Central memory CD8-positive, alpha-beta T cell (primary cell): ENCODE data around the gene ALKBH7.
"Not testable (repeated sequence)": the region's sequence is repeated elsewhere in the genome, so short reads cannot be mapped to it uniquely, and the experiment has no call there.

ENCODE experiments used
- ATAC-seq: fragments of 150-1000 bp; cut with Tn5 transposase; replicated peaks from 2 replicates; pipeline ENCODE4 v1.10.0; 2022; ENCODE audit warnings: mild to moderate bottlenecking, moderate FRiP score, moderate number of reproducible peaks; ENCODE audit not compliant: poor library complexity, severe bottlenecking; ENCODE audit errors: extremely low read depth
- DNase-seq, 2 donors: peaks; one replicate each; pipeline ENCODE4 v3.0.0; 2021; ENCODE audit warnings: low spot score in 2 of 2
- H3K27ac Mint-ChIP-seq: one replicate; pipeline ENCODE4 v1.8.0; 2022; ENCODE audit warnings: low read depth, mild to moderate bottlenecking, moderate library complexity, mixed read lengths
- H3K27me3 Mint-ChIP-seq: one replicate; pipeline ENCODE4 v1.8.0; 2022; ENCODE audit warnings: mixed read lengths
- H3K36me3 Mint-ChIP-seq: one replicate; pipeline ENCODE4 v1.8.0; 2022; ENCODE audit warnings: mild to moderate bottlenecking, moderate library complexity, mixed read lengths; ENCODE audit not compliant: insufficient read depth
- H3K4me1 Mint-ChIP-seq: one replicate; pipeline ENCODE4 v1.8.0; 2022; ENCODE audit warnings: mixed read lengths
- H3K4me3 Mint-ChIP-seq: one replicate; pipeline ENCODE4 v1.8.0; 2022; ENCODE audit warnings: mild to moderate bottlenecking, moderate library complexity, mixed read lengths
- H3K9me3 Mint-ChIP-seq: one replicate; pipeline ENCODE4 v1.8.0; 2022; ENCODE audit warnings: mixed read lengths

Gene ALKBH7

GRCh38 chr19:6393074-6393982 is 20.7 kb downstream of the ALKBH7 start, which contains the start of gene GTF2F1:
GTF2F1 (minus strand) TSS chr19:6393164; CDS start chr19:6392995, 169 bp downstream.
- H3K4me1 Mint-ChIP-seq, result peaks cover 29% of the 10 kb centered on the region
- no peaks in the 10 kb centered on the region for H3K9me3 Mint-ChIP-seq
- peak within 1 kb of the TSS; percentile 95 for H3K27ac Mint-ChIP-seq
- H3K4me3 Mint-ChIP-seq, result peak within 1 kb of the TSS; percentile 81
- H3K27me3 Mint-ChIP-seq, result no peaks in the 10 kb centered on the region
- H3K36me3 Mint-ChIP-seq, result peaks cover 40% of the 10 kb centered on the region
- DNase-seq (peak; percentile 83 to 91), ATAC-seq (peak; percentile 90)

DNA sequence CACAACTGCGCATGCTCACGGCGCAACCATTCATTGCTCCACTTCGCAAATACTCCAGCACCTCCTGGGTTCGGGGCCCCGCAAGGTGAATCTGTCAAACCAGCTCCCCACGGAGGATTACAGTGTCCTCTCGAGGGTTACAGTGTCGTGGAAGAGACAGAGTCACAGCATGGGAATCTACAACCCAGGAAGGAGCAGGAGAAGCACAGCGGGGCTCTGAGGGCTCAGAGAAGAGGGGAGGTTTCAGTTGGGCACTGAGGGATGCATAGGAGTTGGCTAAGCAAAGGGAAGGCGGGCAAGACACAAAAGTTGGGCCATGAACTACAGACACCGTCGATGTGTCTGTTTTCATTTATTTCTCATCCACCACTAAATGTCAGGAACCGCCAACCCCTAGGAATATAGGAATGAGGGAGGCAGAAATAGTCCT is 21.4 kb downstream of the ALKBH7 start:
- Mint-ChIP-seq H3K4me3 (peak overlapping the region; percentile 81), H3K27ac (peak overlapping the region; percentile 95), H3K4me1 (peaks cover 29% of the 10 kb centered on the region), H3K9me3 (no peaks in the 10 kb centered on the region), H3K36me3 (peaks cover 33% of the 10 kb centered on the region), H3K27me3 (no peaks in the 10 kb centered on the region)
- DNase-seq (no peak), ATAC-seq (no peak)

GRCh38 chr19:6394831-6395230 is 22.2 kb downstream of the ALKBH7 start:
- H3K27ac Mint-ChIP-seq, result peak overlapping the region; percentile 95
- DNase-seq (no peak), ATAC-seq (no peak)
- no peaks in the 10 kb centered on the region for H3K27me3 Mint-ChIP-seq
- H3K4me3 Mint-ChIP-seq, result peak overlapping the region; percentile 81
- peaks cover 29% of the 10 kb centered on the region for H3K36me3 Mint-ChIP-seq
- peaks cover 29% of the 10 kb centered on the region for H3K4me1 Mint-ChIP-seq
- H3K9me3 Mint-ChIP-seq, result no peaks in the 10 kb centered on the region

- Mint-ChIP-seq H3K9me3 (no peaks in the 10 kb centered on the region), H3K36me3 (peaks cover 21% of the 10 kb centered on the region), H3K4me3 (no peak overlapping the region), H3K27ac (no peak overlapping the region), H3K4me1 (peaks cover 23% of the 10 kb centered on the region), H3K27me3 (no peaks in the 10 kb centered on the region)
- DNase-seq (no peak), ATAC-seq (no peak)
Measured at GRCh38 chr19:6396305-6396704, 23.7 kb downstream of the ALKBH7 start.

- H3K4me1 Mint-ChIP-seq, H3K27me3 Mint-ChIP-seq, H3K27ac Mint-ChIP-seq, H3K9me3 Mint-ChIP-seq, DNase-seq, H3K4me3 Mint-ChIP-seq, H3K36me3 Mint-ChIP-seq, ATAC-seq: not testable (repeated sequence)
Measured at GRCh38 chr19:6400062-6400944, 27.7 kb downstream of the ALKBH7 start.

DNA sequence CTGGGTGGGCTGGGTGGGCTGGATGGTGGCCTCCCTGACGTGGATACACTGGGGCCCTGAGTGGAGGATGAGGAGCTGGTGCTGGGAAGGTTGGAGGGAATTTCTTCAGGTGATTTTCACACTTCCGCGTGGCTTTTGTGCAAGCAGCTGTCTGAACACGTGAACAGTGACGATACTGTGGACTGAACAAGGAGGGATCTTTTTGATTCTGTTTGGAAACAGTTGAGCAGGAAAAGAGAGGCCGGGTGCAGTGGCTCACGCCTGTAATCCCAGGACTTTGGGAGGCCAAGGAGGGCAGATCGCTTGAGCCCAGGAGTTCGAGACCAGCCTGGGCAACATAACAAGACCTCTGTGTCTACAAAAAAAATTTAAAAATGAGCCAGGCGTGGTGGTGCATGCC is 29.5 kb downstream of the ALKBH7 start:
- Mint-ChIP-seq H3K27ac (no peak overlapping the region), H3K4me1 (no peaks in the 10 kb centered on the region), H3K36me3 (no peaks in the 10 kb centered on the region), H3K27me3 (no peaks in the 10 kb centered on the region), H3K9me3 (no peaks in the 10 kb centered on the region), H3K4me3 (no peak overlapping the region)
- ATAC-seq, result no peak
- no peak for DNase-seq

DNA sequence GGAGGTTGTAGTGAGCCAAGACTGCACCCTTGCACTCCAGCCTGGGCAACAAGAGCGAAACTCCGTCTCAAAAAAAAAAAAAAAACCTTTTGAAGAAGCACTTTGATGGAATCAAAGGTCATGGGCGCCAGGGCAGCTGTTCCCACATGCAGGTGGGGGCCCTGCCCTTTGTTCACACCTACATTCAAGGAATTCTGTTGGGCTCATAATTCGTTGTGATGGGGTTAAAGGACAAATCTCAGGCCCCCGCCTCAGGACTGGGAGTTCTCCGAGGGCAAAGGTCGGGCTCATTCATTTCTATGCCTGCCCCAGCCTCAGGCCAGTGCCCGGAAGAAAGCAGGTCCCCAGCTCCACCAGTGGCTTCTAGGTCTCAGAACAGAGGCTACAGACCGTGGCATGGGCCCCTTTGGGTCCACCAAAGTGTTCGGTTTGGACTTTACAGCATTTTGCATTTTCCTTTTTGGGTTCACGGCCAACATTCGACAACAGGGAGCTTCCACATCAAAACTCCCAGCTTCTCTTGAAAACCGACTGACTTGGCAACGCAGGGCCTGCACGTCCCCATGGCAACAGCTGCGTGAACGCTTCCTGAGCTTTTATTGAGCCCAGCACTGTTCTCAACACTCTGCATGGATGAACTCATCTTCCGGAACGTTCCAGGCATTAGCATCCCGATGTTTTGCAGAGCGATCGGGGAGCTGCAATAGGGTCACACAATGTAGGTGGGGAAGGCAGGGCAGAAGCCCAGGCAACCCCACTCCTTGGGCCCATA is 30.4 kb downstream of the ALKBH7 start:
- Mint-ChIP-seq H3K4me1 (no peaks in the 10 kb centered on the region), H3K27ac (no peak overlapping the region), H3K4me3 (no peak overlapping the region), H3K36me3 (no peaks in the 10 kb centered on the region), H3K27me3 (no peaks in the 10 kb centered on the region), H3K9me3 (no peaks in the 10 kb centered on the region)
- DNase-seq (no peak), ATAC-seq (no peak)

DNA sequence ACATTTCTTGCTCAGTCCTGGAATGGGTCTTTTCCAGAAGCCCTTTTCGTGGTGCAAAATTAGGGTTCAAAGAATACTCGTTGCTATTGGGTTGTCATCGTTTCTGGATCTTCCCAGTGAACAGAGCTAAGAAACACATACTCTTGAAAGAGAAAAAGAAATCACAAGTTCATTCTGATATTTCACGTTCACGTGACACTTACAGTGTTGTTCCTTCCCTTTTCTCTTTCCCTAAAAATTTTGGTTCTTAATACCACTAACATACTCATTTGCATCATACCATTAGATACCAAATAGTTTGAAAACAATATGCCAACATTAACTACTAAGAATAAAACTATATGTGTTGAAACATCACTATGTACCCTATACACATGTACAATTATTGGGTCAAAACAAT is 33.8 kb downstream of the ALKBH7 start:
- Mint-ChIP-seq H3K4me1 (no peaks in the 10 kb centered on the region), H3K27me3 (no peaks in the 10 kb centered on the region), H3K36me3 (no peaks in the 10 kb centered on the region), H3K9me3 (no peaks in the 10 kb centered on the region), H3K27ac (no peak overlapping the region), H3K4me3 (no peak overlapping the region)
- no peak for ATAC-seq
- no peak for DNase-seq

DNA sequence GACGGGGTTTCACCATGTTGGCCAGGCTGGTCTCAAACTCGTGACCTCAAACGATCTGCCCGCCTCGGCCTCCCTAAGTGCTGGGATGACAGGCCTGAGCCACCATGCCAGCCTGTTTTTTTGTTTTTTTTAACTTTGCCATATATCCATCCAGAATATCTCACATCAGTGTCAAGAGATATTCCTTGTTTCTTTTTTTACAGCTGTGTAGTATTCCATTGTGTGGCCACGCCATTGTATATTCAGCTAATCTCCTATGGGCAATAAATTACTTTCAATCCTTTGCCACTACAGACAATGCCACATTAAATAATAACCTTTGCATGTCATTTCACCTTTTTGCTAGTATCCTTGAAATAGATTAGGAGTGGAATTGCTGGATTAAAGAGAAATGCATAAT is 36.8 kb downstream of the ALKBH7 start:
- Mint-ChIP-seq H3K36me3 (peaks cover 4% of the 10 kb centered on the region), H3K4me3 (no peak overlapping the region), H3K4me1 (no peaks in the 10 kb centered on the region), H3K27me3 (no peaks in the 10 kb centered on the region), H3K27ac (no peak overlapping the region), H3K9me3 (no peaks in the 10 kb centered on the region)
- DNase-seq, result no peak
- ATAC-seq, result no peak

GRCh38 chr19:6412061-6412446 is 39.5 kb downstream of the ALKBH7 start:
- no peak overlapping the region for H3K27ac Mint-ChIP-seq
- DNase-seq (no peak), ATAC-seq (no peak)
- H3K4me3 Mint-ChIP-seq, result no peak overlapping the region
- no peaks in the 10 kb centered on the region for H3K9me3 Mint-ChIP-seq
- no peaks in the 10 kb centered on the region for H3K27me3 Mint-ChIP-seq
- H3K36me3 Mint-ChIP-seq, result peaks cover 21% of the 10 kb centered on the region
- no peaks in the 10 kb centered on the region for H3K4me1 Mint-ChIP-seq

DNA sequence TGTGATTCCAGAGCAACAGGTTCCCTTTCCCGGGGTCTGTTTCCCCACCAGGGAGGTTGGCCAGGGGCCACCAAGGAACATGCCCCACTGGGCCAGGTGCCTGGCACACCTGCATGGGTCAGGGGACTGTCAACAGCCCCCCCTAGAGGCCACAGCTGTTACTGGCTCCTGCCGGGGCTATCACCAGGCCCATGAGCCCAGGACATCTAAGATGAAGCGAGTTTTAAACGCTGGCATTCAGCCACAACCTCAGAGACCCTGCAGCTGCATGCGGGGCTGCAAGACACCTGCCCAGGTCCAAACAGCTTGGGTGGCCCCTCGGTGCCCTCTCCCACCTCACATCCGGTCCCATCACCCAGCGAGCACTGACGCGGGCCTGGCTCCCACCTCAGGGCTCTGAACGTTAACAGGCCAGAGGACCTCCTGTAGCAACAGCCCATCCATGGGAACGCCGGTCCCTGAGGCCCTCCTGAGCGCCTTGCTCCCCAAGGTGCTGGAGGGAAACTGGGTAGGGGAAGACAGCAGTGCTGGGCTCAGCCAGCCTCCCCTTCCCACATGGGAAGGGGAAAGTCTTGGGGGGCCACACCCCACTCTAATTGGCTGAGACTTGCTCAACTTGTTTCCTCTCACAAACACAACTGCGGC is 40.0 kb downstream of the ALKBH7 start:
- no peak overlapping the region for H3K27ac Mint-ChIP-seq

DNA sequence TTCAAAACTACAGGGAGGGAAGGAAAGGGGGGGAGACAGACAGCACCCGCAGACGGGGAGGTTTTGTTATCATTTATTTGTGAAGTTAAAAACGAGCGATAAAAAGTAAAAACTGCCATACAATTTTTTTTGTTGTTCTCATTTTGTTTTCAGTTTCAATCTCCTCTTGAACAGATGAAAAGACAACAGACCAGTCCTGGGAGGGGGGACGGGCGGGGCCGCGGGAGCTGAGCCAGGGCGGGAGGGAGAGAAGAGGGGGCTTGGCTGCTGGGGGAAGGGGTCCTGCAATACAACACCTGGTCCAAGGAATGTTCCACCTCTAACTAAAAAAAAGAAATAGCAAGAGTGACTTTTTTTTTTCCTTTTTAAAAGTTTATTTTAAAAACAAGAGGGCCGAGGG is 40.7 kb downstream of the ALKBH7 start:
- no peaks in the 10 kb centered on the region for H3K27me3 Mint-ChIP-seq
- no peak for DNase-seq
- H3K9me3 Mint-ChIP-seq, result no peaks in the 10 kb centered on the region
- H3K27ac Mint-ChIP-seq, result no peak overlapping the region
- H3K4me3 Mint-ChIP-seq, result no peak overlapping the region
- H3K4me1 Mint-ChIP-seq, result no peaks in the 10 kb centered on the region
- H3K36me3 Mint-ChIP-seq, result peaks cover 23% of the 10 kb centered on the region
- ATAC-seq, result no peak

More for the DNA sequence above, 40.0 kb downstream of the ALKBH7 start:
- no peaks in the 10 kb centered on the region for H3K9me3 Mint-ChIP-seq
- no peak overlapping the region for H3K4me3 Mint-ChIP-seq
- peaks cover 21% of the 10 kb centered on the region for H3K36me3 Mint-ChIP-seq
- no peak for ATAC-seq
- DNase-seq, result no peak
- H3K4me1 Mint-ChIP-seq, result no peaks in the 10 kb centered on the region
- H3K27me3 Mint-ChIP-seq, result no peaks in the 10 kb centered on the region
